GM04504 (cell line): ENCODE results near the gene CAMK1D.
"Not testable (repeated sequence)": the region's sequence is repeated elsewhere in the genome, so short reads cannot be mapped to it uniquely, and the experiment has no call there.

Source experiments
- DNase-seq: peaks from one replicate; pipeline ENCODE4 v3.0.0-alpha.2; 2012; ENCODE audit warnings: low read depth

Gene CAMK1D

DNA sequence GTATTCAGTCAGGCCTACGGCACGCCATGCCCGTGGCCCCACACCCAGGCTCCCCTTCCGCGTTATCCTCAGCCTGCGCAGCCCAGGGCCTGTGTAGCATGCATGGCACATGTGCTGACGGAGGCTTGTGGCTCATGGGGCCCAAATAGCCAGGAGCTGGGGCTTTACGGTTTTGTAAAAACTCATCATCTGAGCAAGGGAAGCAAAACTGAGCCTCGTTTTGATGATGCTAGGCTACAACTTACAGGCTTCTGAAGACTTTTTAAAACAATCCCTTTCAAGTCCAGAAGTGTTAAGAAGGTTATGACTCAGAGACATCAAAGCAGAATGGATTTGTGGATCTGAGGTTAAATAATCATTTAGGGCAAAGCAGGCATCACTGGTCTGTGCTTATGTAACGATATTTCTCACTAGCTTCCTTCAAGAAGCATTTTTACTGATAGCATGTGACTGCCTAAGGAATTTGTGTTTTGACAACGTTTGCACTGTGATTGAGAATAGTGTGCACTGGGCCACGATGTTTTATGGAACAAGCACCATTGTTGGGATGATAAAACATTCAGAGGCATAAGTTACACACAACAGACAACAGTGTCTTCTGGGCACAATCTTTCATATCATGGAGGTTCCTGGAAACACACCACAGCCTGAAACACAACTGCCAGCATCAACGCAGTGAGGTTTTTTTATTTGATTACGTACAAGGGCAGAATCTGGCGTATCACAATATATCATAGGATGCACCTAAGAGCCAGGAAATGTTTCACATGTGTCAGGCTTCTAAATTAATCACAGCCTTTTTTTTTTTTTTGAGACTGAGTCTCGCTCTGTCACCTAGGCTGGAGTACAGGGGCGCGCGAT is 377.9 kb downstream of the CAMK1D start:
- no peak for DNase-seq

DNA sequence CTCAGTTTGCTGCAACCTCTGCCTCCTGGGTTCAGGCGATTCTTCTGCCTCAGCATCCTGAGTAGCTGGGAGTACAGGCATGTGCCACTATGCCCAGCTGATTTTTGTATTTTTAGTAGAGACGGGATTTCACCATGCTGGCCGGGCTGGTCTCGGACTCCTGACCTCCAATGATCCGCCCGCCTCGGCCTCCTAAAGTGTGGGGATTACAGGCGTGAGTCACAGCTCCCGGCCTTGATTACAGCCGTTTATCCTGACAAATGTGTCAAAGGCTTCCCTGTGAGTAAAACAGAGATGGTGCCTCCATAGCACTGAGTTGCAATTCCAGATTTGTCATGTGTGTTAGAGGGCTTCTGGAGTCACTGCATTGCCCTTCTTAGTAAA is 378.5 kb downstream of the CAMK1D start:
- no peak for DNase-seq

DNA sequence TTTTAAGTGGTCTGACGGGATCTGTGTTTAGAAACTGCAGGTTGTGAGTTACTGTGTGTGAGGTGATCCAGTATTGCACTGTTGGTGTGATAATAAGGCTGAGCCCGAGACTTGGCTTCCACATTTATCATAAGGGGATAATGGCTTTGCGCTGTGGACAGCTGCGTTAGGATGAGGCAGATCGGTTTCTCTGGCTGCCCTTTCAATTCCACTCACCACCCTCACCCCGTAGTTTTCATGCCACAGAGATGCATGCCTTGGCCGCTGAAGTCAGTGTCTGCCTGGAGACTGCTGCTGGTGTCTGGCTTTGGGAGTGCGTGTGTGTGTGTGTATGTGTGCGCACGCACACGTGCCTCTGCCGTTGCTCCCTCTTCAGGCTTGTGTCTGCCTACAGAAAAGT is 379.1 kb downstream of the CAMK1D start:
- no peak for DNase-seq

DNA sequence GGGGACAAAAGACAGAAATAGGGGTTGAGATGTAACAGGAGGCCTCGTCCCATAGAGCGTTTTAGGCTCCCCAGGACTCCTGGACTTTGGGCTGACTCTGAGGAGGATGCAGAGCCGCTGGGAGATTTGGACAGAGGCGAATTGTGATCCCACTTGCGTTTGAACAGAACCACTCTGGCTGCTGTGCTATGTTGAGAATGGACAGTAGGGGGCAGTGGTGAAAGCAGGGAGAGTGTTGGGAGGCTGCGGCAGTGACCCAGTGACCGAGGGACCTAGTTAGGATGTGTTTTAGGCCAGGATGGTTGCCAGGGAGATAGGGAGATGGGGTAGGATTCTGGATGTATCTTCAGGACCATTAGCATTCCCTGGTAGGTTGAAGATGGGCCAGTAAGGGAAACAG is 380.5 kb downstream of the CAMK1D start:
- DNase-seq = no peak

DNA sequence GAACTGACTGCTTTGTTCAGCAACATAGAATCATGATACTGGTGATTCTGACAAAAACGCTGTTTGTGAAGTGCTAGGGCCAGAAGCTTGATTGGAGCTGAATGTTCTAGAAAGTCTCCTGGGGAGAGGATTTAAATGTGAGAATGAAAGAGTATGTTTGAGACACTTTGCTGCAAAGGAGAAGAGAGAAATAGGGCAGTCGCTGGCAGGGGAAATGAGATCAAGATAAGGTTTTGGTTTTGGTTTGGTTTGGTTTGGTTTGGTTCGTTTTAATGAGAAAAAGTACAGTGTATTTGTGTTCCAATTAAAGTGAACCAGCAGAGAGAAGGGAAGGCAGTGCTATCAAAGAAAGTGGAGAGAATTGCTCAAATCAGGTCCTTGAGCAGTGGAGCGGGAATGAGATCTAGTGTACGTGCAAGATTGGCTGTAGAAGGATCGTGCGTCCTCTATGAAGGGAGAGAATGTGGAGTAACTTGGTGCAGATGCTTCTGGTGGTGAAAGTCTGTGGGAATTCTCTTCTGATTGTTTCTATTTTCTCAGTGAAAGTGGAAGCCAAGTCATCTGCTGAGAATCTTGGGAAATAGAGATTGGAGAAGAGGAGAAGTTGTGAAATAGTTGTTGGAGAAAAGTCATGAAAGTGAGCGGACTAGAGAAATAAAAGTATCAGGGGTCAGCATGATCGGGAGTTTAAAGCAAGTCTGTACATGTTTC is 381.6 kb downstream of the CAMK1D start:
- no peak for DNase-seq

DNA sequence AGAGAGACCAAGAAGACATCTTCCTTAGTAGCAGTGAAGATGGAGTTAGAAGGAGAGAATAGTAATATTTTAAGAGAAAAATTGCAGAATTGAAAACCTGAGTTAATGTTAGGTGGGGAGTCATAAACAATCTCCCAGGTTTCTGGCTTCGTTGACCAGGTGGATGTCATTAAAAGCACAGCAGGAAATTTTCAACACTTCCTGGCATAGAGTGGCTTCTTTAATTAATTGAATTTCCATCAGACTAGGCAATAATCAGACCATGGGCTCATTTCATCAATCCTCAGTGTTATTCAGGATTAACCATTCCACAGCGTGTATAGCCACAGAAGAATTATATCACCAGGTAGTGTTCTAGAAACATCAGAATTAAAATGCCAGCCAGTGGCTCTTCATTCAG is 383.9 kb downstream of the CAMK1D start:
- DNase-seq = no peak

DNA sequence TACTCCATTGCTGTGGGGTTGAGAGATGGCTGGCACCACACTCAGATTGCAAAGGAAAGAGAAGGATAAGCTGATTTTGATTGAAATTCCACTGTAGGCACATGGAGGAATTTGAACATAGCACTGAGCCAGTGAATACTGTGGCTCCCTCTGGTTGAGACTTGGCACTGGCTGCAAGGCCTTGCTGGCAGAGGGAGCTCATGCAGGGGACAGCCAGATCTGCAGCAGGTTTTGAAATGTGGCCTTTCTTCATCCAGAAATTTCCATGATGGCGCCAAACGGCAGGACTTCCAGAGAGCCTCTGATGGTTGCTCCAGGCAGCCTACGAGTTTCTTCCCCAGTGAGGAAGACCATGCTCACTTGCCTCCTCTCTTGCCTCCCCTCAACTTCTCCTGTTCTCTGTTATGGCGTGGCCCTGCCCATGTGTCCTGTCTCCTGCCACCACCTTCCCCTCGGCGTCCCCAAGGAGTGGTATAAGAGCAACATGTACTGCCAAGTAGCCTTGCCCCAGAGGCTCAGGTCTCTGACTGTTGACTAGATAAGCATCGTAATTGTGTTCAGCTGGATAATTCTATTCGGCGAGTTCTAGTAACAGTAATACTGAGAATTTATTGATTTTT is 386.6 kb downstream of the CAMK1D start:
- DNase-seq = no peak

DNA sequence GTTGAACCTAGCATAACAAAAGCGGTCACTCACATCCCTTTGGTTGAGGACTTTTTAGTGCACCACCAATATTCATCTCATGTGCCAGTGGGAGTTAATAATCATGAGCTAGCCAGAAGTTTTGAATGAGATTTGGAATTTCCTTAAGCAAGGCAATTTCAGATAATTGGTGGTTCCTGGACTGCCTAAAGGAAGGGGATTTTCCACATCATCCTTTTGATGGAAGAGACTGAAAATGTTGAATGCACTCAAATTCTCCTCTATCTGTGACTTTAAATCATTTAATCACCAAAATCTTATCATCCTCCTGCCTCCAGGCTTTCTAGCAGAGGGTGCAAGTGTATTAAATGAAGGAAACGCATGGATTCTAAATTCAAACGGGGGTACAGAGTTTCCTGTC is 391.5 kb downstream of the CAMK1D start:
- no peak for DNase-seq

DNA sequence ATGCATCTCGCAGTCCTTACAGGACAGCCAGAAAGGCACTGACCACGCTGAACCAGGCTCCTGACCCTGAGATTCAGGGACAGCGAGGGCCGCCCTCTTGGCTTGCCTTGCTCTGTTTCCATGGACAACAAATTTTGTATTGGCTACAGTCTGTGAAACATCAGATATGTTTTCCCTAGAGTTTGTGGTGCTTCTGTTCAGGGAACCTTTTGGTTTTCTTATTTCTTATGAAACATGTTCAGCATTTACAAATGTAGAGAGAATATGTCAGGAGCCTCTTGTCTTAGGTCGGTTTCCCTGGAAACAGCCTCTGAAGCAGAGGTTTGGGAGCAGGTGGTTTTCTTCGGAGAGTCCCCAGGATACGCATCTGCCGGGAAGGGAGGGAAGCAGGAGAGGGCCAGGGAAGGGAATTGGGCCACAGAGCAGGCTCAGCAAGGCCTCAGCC is 392.0 kb downstream of the CAMK1D start:
- no peak for DNase-seq

DNA sequence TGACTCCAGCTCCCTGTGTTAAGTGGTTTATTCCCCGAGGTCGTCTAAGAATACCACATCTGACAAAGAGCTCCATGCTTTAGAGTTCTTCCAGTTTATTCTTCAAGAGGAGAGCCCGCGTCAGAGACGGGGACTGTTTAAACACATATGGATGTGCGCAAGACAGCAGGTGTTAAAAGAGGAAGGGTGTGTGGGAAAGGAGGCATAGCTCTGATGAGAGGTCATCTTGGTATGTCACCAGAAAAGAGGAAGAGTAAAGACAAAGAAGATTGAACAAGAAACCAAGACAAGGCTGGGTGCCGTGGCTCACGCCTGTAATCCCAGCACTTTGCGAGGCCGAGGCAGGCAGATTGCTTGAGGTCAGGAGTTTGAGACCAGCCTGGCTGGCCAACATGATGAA is 393.4 kb downstream of the CAMK1D start:
- DNase-seq = no peak

DNA sequence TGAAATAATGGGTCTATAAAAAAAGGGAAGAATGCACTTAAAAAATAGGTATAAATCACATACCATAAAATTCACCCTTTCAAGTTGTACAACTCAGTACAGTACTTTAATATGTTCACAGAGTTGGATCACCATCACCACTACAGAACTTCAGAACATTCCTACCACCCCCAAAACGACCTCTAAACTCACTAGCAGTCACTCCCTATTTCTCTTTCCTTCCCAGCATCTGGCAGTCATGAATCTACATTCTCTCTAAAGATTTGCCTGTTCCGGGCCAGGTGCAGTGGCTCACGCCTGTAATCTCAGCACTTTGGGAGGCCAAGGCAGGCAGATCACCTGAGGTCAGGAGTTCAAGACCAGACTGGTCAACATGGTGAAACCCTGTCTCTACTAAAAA is 394.1 kb downstream of the CAMK1D start:
- DNase-seq = not testable (repeated sequence)

DNA sequence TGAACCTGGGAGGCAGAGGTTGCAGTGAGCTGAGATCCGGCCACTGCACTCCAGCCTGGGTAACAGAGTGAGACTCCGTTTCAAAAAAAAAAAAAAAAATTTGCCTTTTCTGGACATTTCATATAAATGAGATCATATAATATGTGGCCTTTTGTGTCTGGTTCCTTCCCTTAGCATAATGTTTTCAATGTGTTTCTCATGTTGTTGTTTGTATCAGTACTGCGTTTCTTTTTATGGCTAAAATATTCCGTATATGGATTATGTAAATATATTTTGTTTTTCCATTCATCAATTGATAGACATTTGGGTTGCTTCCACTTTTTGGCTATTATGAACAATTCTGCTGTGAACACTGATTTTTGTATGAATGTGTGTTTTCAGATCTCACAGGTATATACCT is 394.6 kb downstream of the CAMK1D start:
- DNase-seq = no peak

DNA sequence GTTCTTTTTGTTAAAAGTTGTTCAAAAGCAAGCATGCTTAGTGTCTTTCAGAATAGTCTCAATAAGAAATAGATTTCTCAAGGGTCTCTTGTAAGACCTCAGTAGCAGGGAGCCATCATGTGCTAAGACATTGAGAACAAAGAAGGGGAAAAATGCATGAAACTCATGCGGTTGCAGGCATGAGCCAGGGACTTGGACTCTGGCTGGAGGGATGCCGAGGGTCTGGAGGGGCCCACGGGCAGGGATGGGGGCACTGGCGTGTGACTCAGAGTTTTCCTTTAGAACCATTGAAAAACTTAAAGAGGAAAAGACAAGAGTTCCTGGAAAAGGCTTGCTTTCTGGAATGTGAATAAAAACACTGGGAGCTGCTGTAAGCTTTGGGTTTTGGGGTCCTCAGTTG is 398.8 kb downstream of the CAMK1D start:
- DNase-seq = no peak

DNA sequence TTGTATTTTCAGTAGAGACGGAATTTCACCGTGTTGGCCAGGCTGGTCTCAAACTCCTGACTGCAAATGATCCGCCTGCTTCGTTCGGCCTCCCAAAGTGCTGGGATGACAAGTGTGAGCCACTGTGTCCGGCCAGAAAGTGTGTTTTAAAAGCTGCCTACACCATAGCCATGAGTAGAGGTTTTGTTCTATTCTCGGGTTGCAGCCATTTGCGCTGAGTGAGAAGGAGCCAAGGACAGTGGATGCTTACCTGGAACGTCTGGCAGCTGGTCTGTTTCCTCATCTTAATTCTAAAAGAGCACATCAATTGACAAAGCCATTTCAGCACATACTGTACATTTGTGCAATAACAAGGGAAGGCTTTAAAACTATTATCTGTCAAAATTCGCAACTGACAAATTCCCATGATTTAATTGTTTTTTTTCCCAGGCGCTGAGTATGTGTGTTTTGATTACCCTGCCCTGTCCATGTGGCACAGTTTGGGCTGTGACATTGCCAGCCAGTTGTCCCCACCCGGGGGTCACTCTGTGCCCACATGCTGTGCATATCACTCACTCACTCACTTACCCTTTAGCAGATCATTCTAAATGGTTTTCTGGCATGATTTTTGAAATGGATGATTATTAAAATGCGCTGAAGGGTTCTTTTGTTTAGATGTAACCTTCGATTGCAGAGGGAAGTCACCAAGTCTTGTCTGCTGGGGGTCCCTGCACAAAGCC is 400.6 kb downstream of the CAMK1D start:
- DNase-seq = no peak

DNA sequence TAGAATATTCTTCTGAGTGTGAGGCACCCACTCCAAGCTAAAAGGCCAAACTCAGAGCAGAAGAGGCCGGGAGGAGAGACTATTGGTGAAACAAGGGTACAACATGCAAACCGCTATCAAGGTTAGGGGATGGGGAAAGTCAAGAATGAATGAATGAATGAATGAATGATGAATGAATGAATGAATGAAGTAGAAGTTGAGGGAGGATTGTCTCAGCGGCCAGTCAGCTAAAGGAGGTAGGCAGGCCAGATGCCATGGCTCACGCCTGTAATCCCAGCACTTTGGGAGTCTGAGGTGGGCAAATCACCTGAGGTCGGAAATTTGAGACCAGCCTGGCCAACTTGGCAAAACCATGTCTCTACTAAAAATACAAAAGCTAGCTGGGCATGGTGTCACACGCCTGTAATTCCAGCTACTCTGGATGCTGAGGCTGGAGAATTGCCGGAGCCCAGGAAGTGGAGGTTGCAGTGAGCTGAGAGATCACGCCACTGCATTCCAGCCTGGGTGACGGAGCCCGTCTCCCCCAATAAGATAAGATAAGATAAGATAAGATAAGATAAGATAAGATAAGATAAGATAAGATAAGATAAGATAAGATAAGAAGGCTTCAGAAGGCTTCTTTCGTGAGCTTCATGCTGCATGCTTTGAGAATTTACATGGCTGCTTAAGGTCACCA is 401.3 kb downstream of the CAMK1D start:
- DNase-seq = no peak

DNA sequence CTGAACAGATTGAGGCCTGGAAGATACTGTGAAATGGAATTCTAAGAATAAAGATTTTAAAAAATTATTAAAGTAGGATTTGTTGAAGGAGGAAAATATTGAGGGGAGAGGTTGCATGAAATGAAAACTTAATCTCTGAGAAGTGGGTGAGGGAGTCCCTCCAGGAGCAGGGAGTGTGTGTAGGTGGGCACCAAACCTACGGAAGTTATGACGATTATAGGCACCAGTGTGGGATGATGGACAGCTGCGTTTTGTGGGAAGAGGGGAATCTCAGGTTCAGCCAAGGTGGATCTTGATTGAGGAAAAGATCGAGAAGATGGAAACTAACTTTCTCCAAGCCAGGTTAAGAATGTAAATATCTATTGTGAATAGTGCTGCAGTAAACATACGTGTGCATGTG is 405.7 kb downstream of the CAMK1D start:
- DNase-seq = no peak

DNA sequence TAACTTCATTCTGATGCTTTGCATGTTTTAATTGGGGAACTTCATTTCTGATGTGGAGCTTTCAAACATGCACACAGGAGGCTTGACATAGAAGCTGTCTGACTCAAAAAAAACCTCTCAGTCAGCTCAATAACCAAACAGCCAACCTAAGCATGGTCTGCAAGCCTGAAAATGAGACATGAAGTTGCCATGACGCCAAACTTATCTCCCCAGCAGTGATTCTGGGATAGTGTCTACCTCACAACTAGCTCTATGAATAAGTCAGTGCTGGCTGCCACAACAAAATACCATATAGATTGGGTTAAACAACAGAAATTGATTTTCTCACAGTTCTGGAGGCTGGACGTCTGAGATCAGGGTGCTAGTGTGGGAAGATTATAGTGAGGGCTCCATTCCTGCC is 408.0 kb downstream of the CAMK1D start:
- no peak for DNase-seq

DNA sequence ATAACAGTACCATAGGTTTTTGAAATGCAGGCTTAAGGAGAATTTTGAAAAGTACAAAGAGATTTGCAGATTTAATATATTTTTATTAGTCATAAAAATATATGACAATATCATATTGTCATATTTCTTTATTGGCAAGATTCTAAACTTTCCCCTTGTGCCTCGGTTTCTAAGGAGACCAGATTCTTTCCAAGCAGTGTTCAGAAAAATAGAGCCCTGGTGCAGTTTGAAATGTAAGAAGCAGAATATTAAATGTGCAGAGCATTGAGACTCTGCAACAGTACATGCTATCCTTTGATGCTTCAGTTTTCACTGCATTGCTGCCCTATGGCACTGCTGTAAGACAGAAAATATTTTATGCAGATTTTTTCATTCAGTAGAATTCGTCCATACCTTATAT is 408.9 kb downstream of the CAMK1D start:
- DNase-seq = no peak

DNA sequence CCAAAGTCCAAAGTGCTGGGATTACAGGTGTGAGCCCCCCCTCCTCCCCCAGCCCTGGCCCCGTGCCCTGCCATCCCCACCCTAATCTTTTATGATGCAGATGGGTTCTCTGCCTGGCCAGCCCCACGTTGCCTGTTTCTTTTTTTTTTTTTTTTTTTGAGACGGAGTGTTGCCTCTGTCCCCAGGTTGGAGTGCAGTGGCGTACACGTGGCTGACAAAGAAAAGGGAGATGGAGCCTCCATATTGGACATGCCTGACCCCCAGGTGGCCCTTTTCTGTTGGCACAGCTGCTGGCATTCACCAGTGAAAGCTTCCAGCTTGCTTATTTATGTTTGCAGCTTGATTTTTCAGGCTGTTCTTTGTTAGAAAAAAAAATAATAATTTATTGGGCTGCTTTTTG is 416.9 kb downstream of the CAMK1D start:
- DNase-seq = no peak

DNA sequence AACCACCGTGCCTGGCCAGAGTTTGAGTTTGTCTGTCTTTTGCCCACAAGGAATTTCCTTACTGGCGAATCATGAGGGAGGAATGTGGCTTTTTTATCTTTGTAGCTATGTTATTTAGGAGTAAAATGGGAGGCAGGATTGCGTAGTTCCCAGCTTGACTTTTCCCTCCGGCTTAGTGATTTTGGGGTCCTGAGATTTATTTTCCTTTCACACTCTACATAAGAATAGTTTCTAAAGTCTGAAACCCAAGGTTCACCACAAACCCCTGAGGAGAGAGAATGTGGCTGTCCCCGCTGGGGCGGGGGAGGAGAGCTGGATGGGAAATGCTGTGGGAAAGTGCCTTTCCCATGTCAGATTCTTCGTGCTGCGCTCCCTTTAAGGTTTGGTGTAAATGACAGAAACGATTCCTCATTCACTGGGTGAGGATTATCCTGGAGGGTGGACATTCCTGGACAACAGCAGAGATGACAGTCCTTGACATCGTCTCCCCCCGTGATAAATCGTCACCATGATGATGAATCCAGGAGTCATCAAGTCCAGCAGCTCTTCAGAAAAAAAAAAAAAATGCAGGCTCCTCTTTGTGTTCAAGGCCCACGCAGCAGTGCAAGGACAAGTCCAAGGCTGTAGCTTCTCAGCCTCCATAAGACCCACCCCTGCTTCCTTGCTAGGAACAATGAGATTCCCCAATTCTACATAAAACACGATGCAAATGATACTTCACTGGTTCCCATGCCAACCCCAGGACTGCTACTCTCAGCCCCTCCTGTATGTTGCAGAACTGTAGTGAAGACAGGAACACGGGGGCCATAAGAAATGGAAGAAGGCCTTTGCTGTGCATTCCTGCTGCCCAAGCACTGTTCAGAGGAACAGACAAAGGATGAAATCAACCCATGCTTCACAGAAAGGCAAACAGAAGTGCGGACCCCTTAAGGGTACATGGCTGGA is 419.1 kb downstream of the CAMK1D start:
- no peak for DNase-seq
